HepG2 (cell line): ENCODE results near the gene MBLAC1. TPM values are rescaled to one million over a fixed set of nuclear protein-coding genes. Genes with fewer than 3 reads are reported as not detected.

Experiments used
- BRCA1 ChIP-seq: sonication (generic); formaldehyde crosslinking; IDR thresholded peaks from 2 replicates; pipeline ENCODE4 v1.4.0; 2020; ENCODE audit warnings: missing genetic modification reagents
- CBX1 ChIP-seq: IDR thresholded peaks from one replicate; pipeline ENCODE4 v1.6.1; 2016; ENCODE audit warnings: antibody characterized with exemption, low read depth
- HBP1 ChIP-seq: IDR thresholded peaks from 2 replicates; pipeline ENCODE4 v1.6.1; 2016; ENCODE audit warnings: low read depth, control low read depth
- HMGA1 ChIP-seq: sonication (generic); formaldehyde crosslinking; conservative IDR thresholded peaks from 2 replicates; pipeline ENCODE4 v1.4.0; 2020; ENCODE audit warnings: missing genetic modification reagents
- HOXA7 ChIP-seq: sonication (generic); formaldehyde crosslinking; IDR thresholded peaks from 2 replicates; pipeline ENCODE4 v1.8.1; 2022; ENCODE audit warnings: mild to moderate bottlenecking, missing genetic modification reagents, moderate library complexity
- IKZF1 ChIP-seq: fragments of 450-650 bp; IDR thresholded peaks from 2 replicates; pipeline ENCODE4 v1.7.1; 2016
- KDM4B ChIP-seq: sonication (generic); formaldehyde crosslinking; IDR thresholded peaks from 2 replicates; pipeline ENCODE4 v1.4.0; 2020; ENCODE audit warnings: missing genetic modification reagents
- MED13 ChIP-seq: sonication (generic); formaldehyde crosslinking; IDR thresholded peaks from 2 replicates; pipeline ENCODE4 v1.5.0; 2020; ENCODE audit warnings: missing genetic modification reagents
- MTF1 ChIP-seq: sonication (generic); formaldehyde crosslinking; IDR thresholded peaks from 2 replicates; pipeline ENCODE4 v1.5.0; 2020; ENCODE audit warnings: missing genetic modification reagents
- NFIB ChIP-seq: sonication (generic); formaldehyde crosslinking; IDR thresholded peaks from 2 replicates; pipeline ENCODE4 v1.9.0; 2021; ENCODE audit warnings: missing genetic modification reagents, mild to moderate bottlenecking, borderline replicate concordance
- POLR2AphosphoS2 ChIP-seq: IDR thresholded peaks from 2 replicates; pipeline ENCODE4 v1.6.1; 2011; ENCODE audit warnings: low read depth, low read length, improper control_type of control experiment
- RARG ChIP-seq: sonication (generic); formaldehyde crosslinking; IDR thresholded peaks from 2 replicates; pipeline ENCODE4 v1.4.0; 2020; ENCODE audit warnings: low read depth, mild to moderate bottlenecking, missing genetic modification reagents
- RBM22 ChIP-seq: fragments of 200-400 bp; formaldehyde crosslinking; optimal IDR thresholded peaks from 2 replicates; pipeline ENCODE3; 2017; ENCODE audit warnings: mild to moderate bottlenecking, low read length, moderate library complexity
- RFX5 ChIP-seq: IDR thresholded peaks from 2 replicates; pipeline ENCODE4 v1.6.1; 2011; ENCODE audit warnings: low read depth, low read length, improper control_type of control experiment
- SMARCE1 ChIP-seq: fragments of 450-650 bp; IDR thresholded peaks from 2 replicates; pipeline ENCODE4 v1.6.1; 2017; ENCODE audit warnings: borderline replicate concordance
- SP5 ChIP-seq: IDR thresholded peaks from 2 replicates; pipeline ENCODE4 v1.6.1; 2016; ENCODE audit warnings: low read depth, borderline replicate concordance
- ZBTB38 ChIP-seq: sonication (generic); formaldehyde crosslinking; IDR thresholded peaks from 2 replicates; pipeline ENCODE4 v1.5.1; 2020; ENCODE audit warnings: mild to moderate bottlenecking, missing genetic modification reagents
- ZBTB42 ChIP-seq: sonication (generic); formaldehyde crosslinking; IDR thresholded peaks from 2 replicates; pipeline ENCODE4 v1.5.0; 2020; ENCODE audit warnings: mild to moderate bottlenecking, missing genetic modification reagents
- ZNF12 ChIP-seq: sonication (generic); formaldehyde crosslinking; IDR thresholded peaks from 2 replicates; pipeline ENCODE4 v1.5.0; 2020; ENCODE audit warnings: missing genetic modification reagents
- ZNF180 ChIP-seq: sonication (generic); formaldehyde crosslinking; IDR thresholded peaks from 2 replicates; pipeline ENCODE4 v1.4.0; 2020; ENCODE audit warnings: low read depth, missing genetic modification reagents, borderline replicate concordance
- ZNF20 ChIP-seq: sonication (generic); formaldehyde crosslinking; IDR thresholded peaks from 2 replicates; pipeline ENCODE4 v1.4.0; 2020; ENCODE audit warnings: mild to moderate bottlenecking, moderate library complexity, missing genetic modification reagents
- ZNF205 ChIP-seq: IDR thresholded peaks from 2 replicates; pipeline ENCODE4 v1.6.1; 2018; ENCODE audit warnings: missing biosample characterization, missing genetic modification reagents
- ZNF577 ChIP-seq: sonication (generic); formaldehyde crosslinking; IDR thresholded peaks from 2 replicates; pipeline ENCODE4 v1.4.0; 2020; ENCODE audit warnings: mild to moderate bottlenecking, low read depth, missing genetic modification reagents, borderline replicate concordance
- ZNF670 ChIP-seq: sonication (generic); formaldehyde crosslinking; IDR thresholded peaks from 2 replicates; pipeline ENCODE4 v1.8.0; 2022; ENCODE audit warnings: mild to moderate bottlenecking, missing genetic modification reagents, borderline replicate concordance
- ZNF747 ChIP-seq: sonication (generic); formaldehyde crosslinking; IDR thresholded peaks from 2 replicates; pipeline ENCODE4 v1.8.1; 2023; ENCODE audit warnings: missing genetic modification reagents, mild to moderate bottlenecking, borderline replicate concordance
- polyA plus RNA-seq, 8 experiments: library from polyadenylated mRNA; depleted of rRNA in 3 of 8; stranded (reverse) in 7 of 8; unstranded in 1 of 8; fragments of >200 nt; fragmentation: Illumina TruSeq in 4 of 8; extraction: Trizol in 4 of 8; gene quantifications; 2 replicates each; pipeline versions ENCODE4 v1.2.1 to v1.2.3, GENCODE V29; 2011 to 2016; ENCODE audit warnings: low read depth in 4 of 8, missing spikeins in 1 of 8, mixed read lengths in 1 of 8; ENCODE audit not compliant: insufficient read depth in 1 of 8
- total RNA-seq, 5 experiments: library from RNA; depleted of rRNA; stranded (reverse); fragments of >200 nt; fragmentation: Illumina TruSeq; extraction: Trizol; gene quantifications; 2 replicates each; pipeline ENCODE4 v1.2.3, GENCODE V29; 2016; ENCODE audit warnings: low read depth in 1 of 5
- TF ChIP-seq, protein P1 (sequence below): sonication (generic); formaldehyde crosslinking; IDR thresholded peaks from 2 replicates; pipeline ENCODE4 v1.5.1; 2020; ENCODE audit warnings: mild to moderate bottlenecking, missing genetic modification reagents, borderline replicate concordance

MBLAC1 gene
- total and polyA plus RNA-seq, 2 of the 13 experiments (the other 11 are each of a cell fraction or from before 2014, with no cell fraction given): 0.79 to 2.1 TPM

GRCh38 chr7:100119072-100119969 lies 7.4 kb upstream of the MBLAC1 start, which contains the start of the genes CNPY4 and TAF6 (continued):
- TF ChIP-seq ZNF747 (CRISPR knock-in tag) (no peak; the same call in 1 of the 2 replicates), ZNF670 (CRISPR knock-in tag) (peak; percentile 62; the same call in 1 of the 2 replicates), ZBTB38 (peak; percentile 46; the same call in 1 of the 2 replicates), ZNF12 (CRISPR knock-in tag) (no peak), ZNF180 (no peak), SP5 (CRISPR knock-in tag) (peak; percentile 42; the same call in 1 of the 2 replicates), HBP1 (no peak), ZNF205 (CRISPR knock-in tag) (no peak), MTF1 (peak; percentile 78; the same call in 1 of the 2 replicates), RBM22 (peak; percentile 74), ZNF577 (no peak; the same call in 1 of the 2 replicates), RARG (CRISPR knock-in tag) (no peak), ZBTB42 (no peak), IKZF1 (no peak), BRCA1 (CRISPR knock-in tag) (peak; percentile 75; the same call in 1 of the 2 replicates), HOXA7 (no peak), KDM4B (no peak), RFX5 (no peak), NFIB (CRISPR knock-in tag) (no peak), ZNF20 (CRISPR knock-in tag) (no peak), CBX1 (no peak), MED13 (CRISPR knock-in tag) (peak; percentile 64; the same call in 1 of the 2 replicates), POLR2AphosphoS2 (no peak), SMARCE1 (no peak), HMGA1 (CRISPR knock-in tag) (no peak)
- TF ChIP-seq, protein P1, sequence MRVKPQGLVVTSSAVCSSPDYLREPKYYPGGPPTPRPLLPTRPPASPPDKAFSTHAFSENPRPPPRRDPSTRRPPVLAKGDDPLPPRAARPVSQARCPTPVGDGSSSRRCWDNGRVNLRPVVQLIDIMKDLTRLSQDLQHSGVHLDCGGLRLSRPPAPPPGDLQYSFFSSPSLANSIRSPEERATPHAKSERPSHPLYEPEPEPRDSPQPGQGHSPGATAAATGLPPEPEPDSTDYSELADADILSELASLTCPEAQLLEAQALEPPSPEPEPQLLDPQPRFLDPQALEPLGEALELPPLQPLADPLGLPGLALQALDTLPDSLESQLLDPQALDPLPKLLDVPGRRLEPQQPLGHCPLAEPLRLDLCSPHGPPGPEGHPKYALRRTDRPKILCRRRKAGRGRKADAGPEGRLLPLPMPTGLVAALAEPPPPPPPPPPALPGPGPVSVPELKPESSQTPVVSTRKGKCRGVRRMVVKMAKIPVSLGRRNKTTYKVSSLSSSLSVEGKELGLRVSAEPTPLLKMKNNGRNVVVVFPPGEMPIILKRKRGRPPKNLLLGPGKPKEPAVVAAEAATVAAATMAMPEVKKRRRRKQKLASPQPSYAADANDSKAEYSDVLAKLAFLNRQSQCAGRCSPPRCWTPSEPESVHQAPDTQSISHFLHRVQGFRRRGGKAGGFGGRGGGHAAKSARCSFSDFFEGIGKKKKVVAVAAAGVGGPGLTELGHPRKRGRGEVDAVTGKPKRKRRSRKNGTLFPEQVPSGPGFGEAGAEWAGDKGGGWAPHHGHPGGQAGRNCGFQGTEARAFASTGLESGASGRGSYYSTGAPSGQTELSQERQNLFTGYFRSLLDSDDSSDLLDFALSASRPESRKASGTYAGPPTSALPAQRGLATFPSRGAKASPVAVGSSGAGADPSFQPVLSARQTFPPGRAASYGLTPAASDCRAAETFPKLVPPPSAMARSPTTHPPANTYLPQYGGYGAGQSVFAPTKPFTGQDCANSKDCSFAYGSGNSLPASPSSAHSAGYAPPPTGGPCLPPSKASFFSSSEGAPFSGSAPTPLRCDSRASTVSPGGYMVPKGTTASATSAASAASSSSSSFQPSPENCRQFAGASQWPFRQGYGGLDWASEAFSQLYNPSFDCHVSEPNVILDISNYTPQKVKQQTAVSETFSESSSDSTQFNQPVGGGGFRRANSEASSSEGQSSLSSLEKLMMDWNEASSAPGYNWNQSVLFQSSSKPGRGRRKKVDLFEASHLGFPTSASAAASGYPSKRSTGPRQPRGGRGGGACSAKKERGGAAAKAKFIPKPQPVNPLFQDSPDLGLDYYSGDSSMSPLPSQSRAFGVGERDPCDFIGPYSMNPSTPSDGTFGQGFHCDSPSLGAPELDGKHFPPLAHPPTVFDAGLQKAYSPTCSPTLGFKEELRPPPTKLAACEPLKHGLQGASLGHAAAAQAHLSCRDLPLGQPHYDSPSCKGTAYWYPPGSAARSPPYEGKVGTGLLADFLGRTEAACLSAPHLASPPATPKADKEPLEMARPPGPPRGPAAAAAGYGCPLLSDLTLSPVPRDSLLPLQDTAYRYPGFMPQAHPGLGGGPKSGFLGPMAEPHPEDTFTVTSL: no peak
